ENCODE results near the gene CEL.

Gene CEL

DNA sequence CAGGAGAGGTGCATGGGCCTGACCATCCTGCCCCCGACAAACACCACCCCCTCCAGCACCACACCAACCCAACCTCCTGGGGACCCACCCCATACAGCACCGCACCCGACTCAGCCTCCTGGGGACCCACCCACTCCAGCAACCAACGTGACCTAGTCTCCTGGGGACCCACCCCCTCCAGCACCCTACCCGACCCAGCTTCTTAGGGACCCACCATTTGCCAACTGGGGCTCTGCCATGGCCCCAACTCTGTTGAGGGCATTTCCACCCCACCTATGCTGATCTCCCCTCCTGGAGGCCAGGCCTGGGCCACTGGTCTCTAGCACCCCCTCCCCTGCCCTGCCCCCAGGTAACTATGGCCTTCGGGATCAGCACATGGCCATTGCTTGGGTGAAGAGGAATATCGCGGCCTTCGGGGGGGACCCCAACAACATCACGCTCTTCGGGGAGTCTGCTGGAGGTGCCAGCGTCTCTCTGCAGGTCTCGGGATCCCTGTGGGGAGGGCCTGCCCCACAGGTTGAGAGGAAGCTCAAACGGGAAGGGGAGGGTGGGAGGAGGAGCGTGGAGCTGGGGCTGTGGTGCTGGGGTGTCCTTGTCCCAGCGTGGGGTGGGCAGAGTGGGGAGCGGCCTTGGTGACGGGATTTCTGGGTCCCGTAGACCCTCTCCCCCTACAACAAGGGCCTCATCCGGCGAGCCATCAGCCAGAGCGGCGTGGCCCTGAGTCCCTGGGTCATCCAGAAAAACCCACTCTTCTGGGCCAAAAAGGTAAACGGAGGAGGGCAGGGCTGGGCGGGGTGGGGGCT, 4.6 kb downstream of the CEL start (continued):
- TF ChIP-seq, protein P1, sequence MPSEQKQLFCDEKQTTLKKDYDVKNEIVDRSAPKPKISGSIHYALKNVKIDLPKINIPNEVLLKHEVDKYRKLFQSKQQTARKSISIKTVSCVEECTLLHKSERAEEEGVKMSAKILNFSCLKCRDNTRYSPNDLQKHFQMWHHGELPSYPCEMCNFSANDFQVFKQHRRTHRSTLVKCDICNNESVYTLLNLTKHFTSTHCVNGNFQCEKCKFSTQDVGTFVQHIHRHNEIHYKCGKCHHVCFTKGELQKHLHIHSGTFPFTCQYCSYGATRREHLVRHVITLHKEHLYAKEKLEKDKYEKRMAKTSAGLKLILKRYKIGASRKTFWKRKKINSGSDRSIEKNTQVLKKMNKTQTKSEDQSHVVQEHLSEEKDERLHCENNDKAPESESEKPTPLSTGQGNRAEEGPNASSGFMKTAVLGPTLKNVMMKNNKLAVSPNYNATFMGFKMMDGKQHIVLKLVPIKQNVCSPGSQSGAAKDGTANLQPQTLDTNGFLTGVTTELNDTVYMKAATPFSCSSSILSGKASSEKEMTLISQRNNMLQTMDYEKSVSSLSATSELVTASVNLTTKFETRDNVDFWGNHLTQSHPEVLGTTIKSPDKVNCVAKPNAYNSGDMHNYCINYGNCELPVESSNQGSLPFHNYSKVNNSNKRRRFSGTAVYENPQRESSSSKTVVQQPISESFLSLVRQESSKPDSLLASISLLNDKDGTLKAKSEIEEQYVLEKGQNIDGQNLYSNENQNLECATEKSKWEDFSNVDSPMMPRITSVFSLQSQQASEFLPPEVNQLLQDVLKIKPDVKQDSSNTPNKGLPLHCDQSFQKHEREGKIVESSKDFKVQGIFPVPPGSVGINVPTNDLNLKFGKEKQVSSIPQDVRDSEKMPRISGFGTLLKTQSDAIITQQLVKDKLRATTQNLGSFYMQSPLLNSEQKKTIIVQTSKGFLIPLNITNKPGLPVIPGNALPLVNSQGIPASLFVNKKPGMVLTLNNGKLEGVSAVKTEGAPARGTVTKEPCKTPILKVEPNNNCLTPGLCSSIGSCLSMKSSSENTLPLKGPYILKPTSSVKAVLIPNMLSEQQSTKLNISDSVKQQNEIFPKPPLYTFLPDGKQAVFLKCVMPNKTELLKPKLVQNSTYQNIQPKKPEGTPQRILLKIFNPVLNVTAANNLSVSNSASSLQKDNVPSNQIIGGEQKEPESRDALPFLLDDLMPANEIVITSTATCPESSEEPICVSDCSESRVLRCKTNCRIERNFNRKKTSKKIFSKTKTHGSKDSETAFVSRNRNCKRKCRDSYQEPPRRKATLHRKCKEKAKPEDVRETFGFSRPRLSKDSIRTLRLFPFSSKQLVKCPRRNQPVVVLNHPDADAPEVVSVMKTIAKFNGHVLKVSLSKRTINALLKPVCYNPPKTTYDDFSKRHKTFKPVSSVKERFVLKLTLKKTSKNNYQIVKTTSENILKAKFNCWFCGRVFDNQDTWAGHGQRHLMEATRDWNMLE (tag by site-specific recombination; conservative IDR thresholded peaks at IDR 0.05; ENCODE audit: low read depth) = no peak
- TF ChIP-seq ZNF2 (tag by site-specific recombination; IDR thresholded peaks at IDR 0.05) = no peak
- peak; percentile 51 for TF ChIP-seq KLF1 (tag by site-specific recombination; IDR thresholded peaks at IDR 0.05)
- TF ChIP-seq GLIS2 (tag by site-specific recombination; IDR thresholded peaks at IDR 0.05) = peak; percentile 32
- TF ChIP-seq ZNF514 (tag by site-specific recombination; IDR thresholded peaks at IDR 0.05) = no peak
- no peak for TF ChIP-seq ZNF366 (tag by site-specific recombination; conservative IDR thresholded peaks at IDR 0.05)

DNA sequence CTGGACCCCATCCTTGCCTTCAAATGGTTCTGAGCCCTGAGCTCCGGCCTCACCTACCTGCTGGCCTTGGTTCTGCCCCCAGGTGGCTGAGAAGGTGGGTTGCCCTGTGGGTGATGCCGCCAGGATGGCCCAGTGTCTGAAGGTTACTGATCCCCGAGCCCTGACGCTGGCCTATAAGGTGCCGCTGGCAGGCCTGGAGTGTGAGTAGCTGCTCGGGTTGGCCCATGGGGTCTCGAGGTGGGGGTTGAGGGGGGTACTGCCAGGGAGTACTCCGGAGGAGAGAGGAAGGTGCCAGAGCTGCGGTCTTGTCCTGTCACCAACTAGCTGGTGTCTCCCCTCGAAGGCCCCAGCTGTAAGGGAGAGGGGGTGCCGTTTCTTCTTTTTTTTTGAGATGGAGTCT, 5.2 kb downstream of the CEL start:
- Histone ChIP-seq H3K9me3 (ENCODE audit: control insufficient read depth, insufficient read depth, low read depth, low read length) (no peaks in the 10 kb centered on the region), H3K27ac (ENCODE audit: extremely low read depth, low read depth, low read length) (no peak overlapping the region), H3K4me1 (ENCODE audit: control insufficient read depth, insufficient read depth, low read length) (no peaks in the 10 kb centered on the region), H3K4me3 (ENCODE audit: low read depth, low read length) (no peak overlapping the region), H3K36me3 (ENCODE audit: control insufficient read depth in 2 of 2, insufficient read depth in 1 of 2, low read length in 2 of 2) (peaks cover 0 to 4% of the 10 kb centered on the region in 2 experiments; a peak in 1 of 3 replicates)
- CTCF ChIA-PET = interaction anchor here (0.9 to 1.5 kb wide), 4 partner anchors 36 to 80 kb away, joined by 3 to 5 read pairs (median 4); no protein-coding TSS in a partner anchor
- POLR2A ChIA-PET = no interaction called here
- TF ChIP-seq ZNF785 (tag by site-specific recombination; IDR thresholded peaks at IDR 0.05) = no peak
- TF ChIP-seq ZNF37A (tag by site-specific recombination; IDR thresholded peaks at IDR 0.05) = no peak
- TF ChIP-seq ZNF701 (tag by site-specific recombination; IDR thresholded peaks at IDR 0.05) = no peak
- TF ChIP-seq, protein P2, sequence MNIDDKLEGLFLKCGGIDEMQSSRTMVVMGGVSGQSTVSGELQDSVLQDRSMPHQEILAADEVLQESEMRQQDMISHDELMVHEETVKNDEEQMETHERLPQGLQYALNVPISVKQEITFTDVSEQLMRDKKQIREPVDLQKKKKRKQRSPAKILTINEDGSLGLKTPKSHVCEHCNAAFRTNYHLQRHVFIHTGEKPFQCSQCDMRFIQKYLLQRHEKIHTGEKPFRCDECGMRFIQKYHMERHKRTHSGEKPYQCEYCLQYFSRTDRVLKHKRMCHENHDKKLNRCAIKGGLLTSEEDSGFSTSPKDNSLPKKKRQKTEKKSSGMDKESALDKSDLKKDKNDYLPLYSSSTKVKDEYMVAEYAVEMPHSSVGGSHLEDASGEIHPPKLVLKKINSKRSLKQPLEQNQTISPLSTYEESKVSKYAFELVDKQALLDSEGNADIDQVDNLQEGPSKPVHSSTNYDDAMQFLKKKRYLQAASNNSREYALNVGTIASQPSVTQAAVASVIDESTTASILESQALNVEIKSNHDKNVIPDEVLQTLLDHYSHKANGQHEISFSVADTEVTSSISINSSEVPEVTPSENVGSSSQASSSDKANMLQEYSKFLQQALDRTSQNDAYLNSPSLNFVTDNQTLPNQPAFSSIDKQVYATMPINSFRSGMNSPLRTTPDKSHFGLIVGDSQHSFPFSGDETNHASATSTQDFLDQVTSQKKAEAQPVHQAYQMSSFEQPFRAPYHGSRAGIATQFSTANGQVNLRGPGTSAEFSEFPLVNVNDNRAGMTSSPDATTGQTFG (tag by site-specific recombination; IDR thresholded peaks at IDR 0.05; ENCODE audit: borderline replicate concordance) = no peak
- TF ChIP-seq ZNF664 (tag by site-specific recombination; IDR thresholded peaks at IDR 0.05) = no peak
- TF ChIP-seq ZNF138 (tag by site-specific recombination; IDR thresholded peaks at IDR 0.05; ENCODE audit: borderline replicate concordance) = no peak
- no peak for TF ChIP-seq GLI4 (tag by site-specific recombination; IDR thresholded peaks at IDR 0.05)
- TF ChIP-seq, protein P3, sequence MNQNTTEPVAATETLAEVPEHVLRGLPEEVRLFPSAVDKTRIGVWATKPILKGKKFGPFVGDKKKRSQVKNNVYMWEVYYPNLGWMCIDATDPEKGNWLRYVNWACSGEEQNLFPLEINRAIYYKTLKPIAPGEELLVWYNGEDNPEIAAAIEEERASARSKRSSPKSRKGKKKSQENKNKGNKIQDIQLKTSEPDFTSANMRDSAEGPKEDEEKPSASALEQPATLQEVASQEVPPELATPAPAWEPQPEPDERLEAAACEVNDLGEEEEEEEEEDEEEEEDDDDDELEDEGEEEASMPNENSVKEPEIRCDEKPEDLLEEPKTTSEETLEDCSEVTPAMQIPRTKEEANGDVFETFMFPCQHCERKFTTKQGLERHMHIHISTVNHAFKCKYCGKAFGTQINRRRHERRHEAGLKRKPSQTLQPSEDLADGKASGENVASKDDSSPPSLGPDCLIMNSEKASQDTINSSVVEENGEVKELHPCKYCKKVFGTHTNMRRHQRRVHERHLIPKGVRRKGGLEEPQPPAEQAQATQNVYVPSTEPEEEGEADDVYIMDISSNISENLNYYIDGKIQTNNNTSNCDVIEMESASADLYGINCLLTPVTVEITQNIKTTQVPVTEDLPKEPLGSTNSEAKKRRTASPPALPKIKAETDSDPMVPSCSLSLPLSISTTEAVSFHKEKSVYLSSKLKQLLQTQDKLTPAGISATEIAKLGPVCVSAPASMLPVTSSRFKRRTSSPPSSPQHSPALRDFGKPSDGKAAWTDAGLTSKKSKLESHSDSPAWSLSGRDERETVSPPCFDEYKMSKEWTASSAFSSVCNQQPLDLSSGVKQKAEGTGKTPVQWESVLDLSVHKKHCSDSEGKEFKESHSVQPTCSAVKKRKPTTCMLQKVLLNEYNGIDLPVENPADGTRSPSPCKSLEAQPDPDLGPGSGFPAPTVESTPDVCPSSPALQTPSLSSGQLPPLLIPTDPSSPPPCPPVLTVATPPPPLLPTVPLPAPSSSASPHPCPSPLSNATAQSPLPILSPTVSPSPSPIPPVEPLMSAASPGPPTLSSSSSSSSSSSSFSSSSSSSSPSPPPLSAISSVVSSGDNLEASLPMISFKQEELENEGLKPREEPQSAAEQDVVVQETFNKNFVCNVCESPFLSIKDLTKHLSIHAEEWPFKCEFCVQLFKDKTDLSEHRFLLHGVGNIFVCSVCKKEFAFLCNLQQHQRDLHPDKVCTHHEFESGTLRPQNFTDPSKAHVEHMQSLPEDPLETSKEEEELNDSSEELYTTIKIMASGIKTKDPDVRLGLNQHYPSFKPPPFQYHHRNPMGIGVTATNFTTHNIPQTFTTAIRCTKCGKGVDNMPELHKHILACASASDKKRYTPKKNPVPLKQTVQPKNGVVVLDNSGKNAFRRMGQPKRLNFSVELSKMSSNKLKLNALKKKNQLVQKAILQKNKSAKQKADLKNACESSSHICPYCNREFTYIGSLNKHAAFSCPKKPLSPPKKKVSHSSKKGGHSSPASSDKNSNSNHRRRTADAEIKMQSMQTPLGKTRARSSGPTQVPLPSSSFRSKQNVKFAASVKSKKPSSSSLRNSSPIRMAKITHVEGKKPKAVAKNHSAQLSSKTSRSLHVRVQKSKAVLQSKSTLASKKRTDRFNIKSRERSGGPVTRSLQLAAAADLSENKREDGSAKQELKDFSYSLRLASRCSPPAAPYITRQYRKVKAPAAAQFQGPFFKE (tag by site-specific recombination; IDR thresholded peaks at IDR 0.05; ENCODE audit: borderline replicate concordance) = no peak
- TF ChIP-seq ZNF530 (tag by site-specific recombination; IDR thresholded peaks at IDR 0.05; ENCODE audit: low read depth) = no peak
- TF ChIP-seq ZNF174 (tag by site-specific recombination; IDR thresholded peaks at IDR 0.05) = no peak
- TF ChIP-seq KLF9 (tag by site-specific recombination; IDR thresholded peaks at IDR 0.05; ENCODE audit: low read depth) = no peak
- no peak for TF ChIP-seq ZNF792 (tag by site-specific recombination; IDR thresholded peaks at IDR 0.05)
- no peak for TF ChIP-seq BCL11A (tag by site-specific recombination; IDR thresholded peaks at IDR 0.05; ENCODE audit: low read depth)
- TF ChIP-seq, protein P4, sequence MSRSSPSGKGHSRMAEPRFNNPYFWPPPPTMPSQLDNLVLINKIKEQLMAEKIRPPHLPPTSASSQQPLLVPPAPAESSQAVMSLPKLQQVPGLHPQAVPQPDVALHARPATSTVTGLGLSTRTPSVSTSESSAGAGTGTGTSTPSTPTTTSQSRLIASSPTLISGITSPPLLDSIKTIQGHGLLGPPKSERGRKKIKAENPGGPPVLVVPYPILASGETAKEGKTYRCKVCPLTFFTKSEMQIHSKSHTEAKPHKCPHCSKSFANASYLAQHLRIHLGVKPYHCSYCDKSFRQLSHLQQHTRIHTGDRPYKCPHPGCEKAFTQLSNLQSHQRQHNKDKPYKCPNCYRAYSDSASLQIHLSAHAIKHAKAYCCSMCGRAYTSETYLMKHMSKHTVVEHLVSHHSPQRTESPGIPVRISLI (tag by site-specific recombination; IDR thresholded peaks at IDR 0.05) = no peak
- no peak for TF ChIP-seq ZNF558 (tag by site-specific recombination; IDR thresholded peaks at IDR 0.05)
- no peak for TF ChIP-seq ZNF830 (tag by site-specific recombination; IDR thresholded peaks at IDR 0.05; ENCODE audit: low read depth)

Data from HEK293 (cell line).